ENCODE results near the gene AGBL4. TPM values are rescaled to one million over a fixed set of nuclear protein-coding genes. Genes with fewer than 3 reads are reported as not detected.
A peak's percentile ranks its signal among the peaks of the same experiment; 100 is the strongest.

The AGBL4 gene
- total RNA-seq, 2 donors from 2014 or later = 0.40 to 5.5 TPM

- Histone ChIP-seq H3K9ac (ENCODE audit: extremely low read depth, low read length, poor library complexity, severe bottlenecking) (no peak overlapping the region), H3K27ac (ENCODE audit: low read depth, low read length) (no peak overlapping the region), H3K27me3 (ENCODE audit: control insufficient read depth, insufficient read depth, low read length, poor library complexity, severe bottlenecking) (peaks cover 4% of the 10 kb centered on the region), H3K9me3 (ENCODE audit: control insufficient read depth, low read length) (no peaks in the 10 kb centered on the region), H3K4me1 (ENCODE audit: control insufficient read depth, insufficient read depth, low read length) (peaks cover 16% of the 10 kb centered on the region), H3K4me3 (ENCODE audit: low read length) (no peak overlapping the region), H3K36me3 (ENCODE audit: control insufficient read depth, insufficient read depth, low read length) (no peaks in the 10 kb centered on the region)
- Mint-ChIP-seq H3K4me3 (peak overlapping the region; percentile 19), H3K27ac (peak overlapping the region; percentile 95), H3K4me1 (peaks cover 59% of the 10 kb centered on the region), H3K9me3 (no peaks in the 10 kb centered on the region), H3K36me3 (ENCODE audit: low read depth) (no peaks in the 10 kb centered on the region), H3K27me3 (ENCODE audit: insufficient read depth) (peaks cover 4% of the 10 kb centered on the region)
- DNase-seq = peak; percentile 97
- TF ChIP-seq, protein P1, sequence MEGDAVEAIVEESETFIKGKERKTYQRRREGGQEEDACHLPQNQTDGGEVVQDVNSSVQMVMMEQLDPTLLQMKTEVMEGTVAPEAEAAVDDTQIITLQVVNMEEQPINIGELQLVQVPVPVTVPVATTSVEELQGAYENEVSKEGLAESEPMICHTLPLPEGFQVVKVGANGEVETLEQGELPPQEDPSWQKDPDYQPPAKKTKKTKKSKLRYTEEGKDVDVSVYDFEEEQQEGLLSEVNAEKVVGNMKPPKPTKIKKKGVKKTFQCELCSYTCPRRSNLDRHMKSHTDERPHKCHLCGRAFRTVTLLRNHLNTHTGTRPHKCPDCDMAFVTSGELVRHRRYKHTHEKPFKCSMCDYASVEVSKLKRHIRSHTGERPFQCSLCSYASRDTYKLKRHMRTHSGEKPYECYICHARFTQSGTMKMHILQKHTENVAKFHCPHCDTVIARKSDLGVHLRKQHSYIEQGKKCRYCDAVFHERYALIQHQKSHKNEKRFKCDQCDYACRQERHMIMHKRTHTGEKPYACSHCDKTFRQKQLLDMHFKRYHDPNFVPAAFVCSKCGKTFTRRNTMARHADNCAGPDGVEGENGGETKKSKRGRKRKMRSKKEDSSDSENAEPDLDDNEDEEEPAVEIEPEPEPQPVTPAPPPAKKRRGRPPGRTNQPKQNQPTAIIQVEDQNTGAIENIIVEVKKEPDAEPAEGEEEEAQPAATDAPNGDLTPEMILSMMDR (conservative IDR thresholded peaks at IDR 0.05) = peak; percentile 92
- WGBS, 2 experiments (ENCODE audit: insufficient coverage in 1 of 2, insufficient read length in 1 of 2) = 31 to 32% methylated on average over 12 to 15 of the region's 15 CpGs
Measured at GRCh38 chr1:48498096-48498791, 1525.5 kb downstream of the AGBL4 start.

DNA sequence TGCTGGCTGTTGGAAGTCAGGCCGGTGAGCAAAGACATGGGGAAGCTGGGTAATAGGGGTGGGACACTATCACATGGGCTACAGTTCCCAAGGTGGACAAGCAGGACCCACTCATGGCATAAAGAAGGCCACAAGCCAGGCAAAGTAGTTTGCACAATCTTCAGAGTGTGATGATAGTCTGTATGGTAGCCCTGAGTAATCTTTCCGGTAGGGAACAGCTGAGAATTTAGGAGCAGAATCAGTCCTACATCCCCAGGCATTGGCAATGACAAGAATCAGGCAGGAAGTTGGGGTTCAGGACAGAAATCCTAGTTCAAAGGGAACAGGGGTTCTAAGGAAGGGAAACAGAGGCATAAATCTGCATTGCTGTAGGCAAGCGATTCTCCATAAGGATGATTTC, 1527.8 kb downstream of the AGBL4 start:
- Histone ChIP-seq H3K9me3 (ENCODE audit: control insufficient read depth, low read length) (no peaks in the 10 kb centered on the region), H3K9ac (ENCODE audit: extremely low read depth, low read length, poor library complexity, severe bottlenecking) (no peak overlapping the region), H3K4me3 (ENCODE audit: low read length) (no peak overlapping the region), H3K27ac (ENCODE audit: low read depth, low read length) (no peak overlapping the region), H3K36me3 (ENCODE audit: control insufficient read depth, insufficient read depth, low read length) (no peaks in the 10 kb centered on the region), H3K27me3 (ENCODE audit: control insufficient read depth, insufficient read depth, low read length, poor library complexity, severe bottlenecking) (peaks cover 4% of the 10 kb centered on the region), H3K4me1 (ENCODE audit: control insufficient read depth, insufficient read depth, low read length) (peaks cover 16% of the 10 kb centered on the region)
- Mint-ChIP-seq H3K36me3 (ENCODE audit: low read depth) (no peaks in the 10 kb centered on the region), H3K9me3 (no peaks in the 10 kb centered on the region), H3K4me3 (no peak overlapping the region), H3K4me1 (peaks cover 49% of the 10 kb centered on the region), H3K27ac (peak overlapping the region; percentile 71), H3K27me3 (ENCODE audit: insufficient read depth) (peaks cover 4% of the 10 kb centered on the region)
- DNase-seq = no peak
- TF ChIP-seq, protein P1 (conservative IDR thresholded peaks at IDR 0.05) = no peak
- 93 to 97% methylated on average over 1 to 3 of the region's 3 CpGs for WGBS, 2 experiments (ENCODE audit: insufficient coverage in 1 of 2, insufficient read length in 1 of 2)

- peaks cover 41% of the 10 kb centered on the region for H3K4me1 Mint-ChIP-seq
- WGBS, 2 experiments (ENCODE audit: insufficient coverage in 1 of 2, insufficient read length in 1 of 2) = 89 to 98% methylated on average over 1 of the region's 1 CpG
- Histone ChIP-seq H3K36me3 (ENCODE audit: control insufficient read depth, insufficient read depth, low read length) (no peaks in the 10 kb centered on the region), H3K9ac (ENCODE audit: extremely low read depth, low read length, poor library complexity, severe bottlenecking) (no peak overlapping the region), H3K27ac (ENCODE audit: low read depth, low read length) (no peak overlapping the region), H3K27me3 (ENCODE audit: control insufficient read depth, insufficient read depth, low read length, poor library complexity, severe bottlenecking) (peaks cover 4% of the 10 kb centered on the region), H3K4me1 (ENCODE audit: control insufficient read depth, insufficient read depth, low read length) (peaks cover 15% of the 10 kb centered on the region), H3K9me3 (ENCODE audit: control insufficient read depth, low read length) (no peaks in the 10 kb centered on the region), H3K4me3 (ENCODE audit: low read length) (no peak overlapping the region)
- no peak for DNase-seq
- no peak overlapping the region for H3K27ac Mint-ChIP-seq
- no peaks in the 10 kb centered on the region for H3K36me3 Mint-ChIP-seq (ENCODE audit: low read depth)
- TF ChIP-seq, protein P1 (conservative IDR thresholded peaks at IDR 0.05) = no peak
- H3K9me3 Mint-ChIP-seq = no peaks in the 10 kb centered on the region
- peaks cover 6% of the 10 kb centered on the region for H3K27me3 Mint-ChIP-seq (ENCODE audit: insufficient read depth)
- H3K4me3 Mint-ChIP-seq = no peak overlapping the region
Measured at GRCh38 chr1:48495166-48495565, 1528.6 kb downstream of the AGBL4 start.
